Pancreas (tissue), 10 donors: Measurements from ENCODE around the gene NOS3. TPM values are rescaled to one million over a fixed set of nuclear protein-coding genes. Genes with fewer than 3 reads are reported as not detected.

Experiments
- ATAC-seq, 4 donors: fragments of 200-7000 bp; cut with Tn5 transposase; one replicate each; pipeline versions ENCODE4 v1.8.0 to v1.9.1; 2020; ENCODE audit warnings: mild to moderate bottlenecking in 4 of 4, moderate library complexity in 4 of 4
- DNase-seq, 6 donors: peaks; one replicate each; pipeline ENCODE4 v3.0.0-alpha.2; 2020
- FAIRE-seq: peaks from 2 replicates; lab custom pipeline; 2012; peaks lifted over from hg19 to GRCh38; lab: Jason Lieb, UNC
- H3K27ac ChIP-seq, 4 donors: fragments of 200-600 bp; sonication (generic); 1 replicate in 3 of 4; 2 replicates in 1 of 4; pipeline versions ENCODE4 v1.5.0 to v1.8.0; 2020
- H3K27me3 ChIP-seq, 4 donors: fragments of 200-600 bp; one replicate each; pipeline ENCODE4 v1.8.0; 2021
- H3K36me3 ChIP-seq, 3 donors: fragments of 200-600 bp; sonication (generic) in 1 of 3; one replicate each; pipeline versions ENCODE4 v1.5.0 to v1.8.0; 2020 to 2021
- H3K4me1 ChIP-seq, 3 donors: fragments of 200-600 bp; one replicate each; pipeline ENCODE4 v1.8.0; 2021
- H3K4me3 ChIP-seq, 4 donors: fragments of 200-600 bp; sonication (generic) in 2 of 4; one replicate each; pipeline versions ENCODE4 v1.5.0 to v1.8.0; 2020 to 2021
- H3K9me3 ChIP-seq, 4 donors: fragments of 200-600 bp; one replicate each; pipeline ENCODE4 v1.8.0; 2021
- WGBS, 2 donors: extraction: QIAGEN DNeasy Blood & Tissue Kit; methylation state at CpG; one replicate each; pipeline ENCODE4 v1.1.7; 2013; 5-methylcytosine and 5-hydroxymethylcytosine counted together
- intact Hi-C, 3 donors: fragments of 100-400 bp; cut with DNase I; formaldehyde crosslinking; loops; one replicate each; pipeline versions ENCODE4 v1.11.1 to v1.14.2; 2022
- polyA plus RNA-seq, 2 donors: library from polyadenylated mRNA; stranded (reverse); fragments of 200-250 nt; gene quantifications; one replicate each; pipeline ENCODE4 v1.2.3, GENCODE V29; 2013
- total RNA-seq, 6 donors: library from RNA; stranded (reverse); fragmentation: NEBNext Ultra II Directional in 4 of 6; extraction: Animal tissue kit (Norgen Biotek cat#: 25700) in 4 of 6; gene quantifications; one replicate each; pipeline versions ENCODE4 v1.2.1 to v1.2.4, GENCODE V29; 2021 to 2023
- TF ChIP-seq, protein P1 (sequence below), 4 donors: fragments of 200-600 bp; sonication (generic) in 3 of 4; IDR thresholded peaks; one replicate each; pipeline versions ENCODE4 v1.5.0 to v1.8.0; 2021; ENCODE audit warnings: antibody characterized with exemption in 4 of 4
- donor health status: healthy with polysubstance abuse.
- donor health status: DM: no; HTN: no; CAD: no; lungs with moderate emphysema.
- donor health status: DM: no; HTN: no; CAD: no.
- donor health status: control.
- donor health status: control.
- donor health status: Bipolar disorder and iron deficiency.
- donor health status: DM: yes; HTN: yes; CAD: no.
- donor health status: DM: no; HTN: no; CAD: no.
- donor health status: DM: no; HTN: no; CAD: no.
- donor health status: DM: yes; HTN: yes; CAD: no.

Gene NOS3
- total and polyA plus RNA-seq, 8 donors = 1.0 to 12.5 (median 3.5) TPM

DNA sequence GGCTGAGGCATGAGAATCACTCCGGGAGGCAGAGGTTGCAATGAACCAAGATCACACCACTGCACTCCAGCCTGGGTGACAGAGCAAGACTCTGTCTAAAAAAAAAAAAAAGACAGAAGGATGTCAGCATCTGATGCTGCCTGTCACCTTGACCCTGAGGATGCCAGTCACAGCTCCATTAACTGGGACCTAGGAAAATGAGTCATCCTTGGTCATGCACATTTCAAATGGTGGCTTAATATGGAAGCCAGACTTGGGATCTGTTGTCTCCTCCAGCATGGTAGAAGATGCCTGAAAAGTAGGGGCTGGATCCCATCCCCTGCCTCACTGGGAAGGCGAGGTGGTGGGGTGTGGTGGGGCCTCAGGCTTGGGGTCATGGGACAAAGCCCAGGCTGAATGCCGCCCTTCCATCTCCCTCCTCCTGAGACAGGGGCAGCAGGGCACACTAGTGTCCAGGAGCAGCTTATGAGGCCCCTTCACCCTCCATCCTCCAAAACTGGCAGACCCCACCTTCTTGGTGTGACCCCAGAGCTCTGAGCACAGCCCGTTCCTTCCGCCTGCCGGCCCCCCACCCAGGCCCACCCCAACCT, 1.3 kb downstream of the NOS3 start:
- intact Hi-C loops = loop anchor here in 1 of 3 donors (10.0 kb wide), 1 partner anchor 97 kb away; no protein-coding TSS in a partner anchor
- Histone ChIP-seq H3K36me3 (no peaks in the 10 kb centered on the region), H3K27me3 (no peaks in the 10 kb centered on the region), H3K27ac (no peak overlapping the region), H3K9me3 (no peaks in the 10 kb centered on the region), H3K4me1 (no peaks in the 10 kb centered on the region), H3K4me3 (no peak overlapping the region)
- WGBS, 2 donors = 69 to 85% methylated on average over 3 to 6 of the region's 6 CpGs
- FAIRE-seq = no peak
- DNase-seq = peak in 1 of 6 donors; percentile 11
- ATAC-seq = no peak
- TF ChIP-seq, protein P1, sequence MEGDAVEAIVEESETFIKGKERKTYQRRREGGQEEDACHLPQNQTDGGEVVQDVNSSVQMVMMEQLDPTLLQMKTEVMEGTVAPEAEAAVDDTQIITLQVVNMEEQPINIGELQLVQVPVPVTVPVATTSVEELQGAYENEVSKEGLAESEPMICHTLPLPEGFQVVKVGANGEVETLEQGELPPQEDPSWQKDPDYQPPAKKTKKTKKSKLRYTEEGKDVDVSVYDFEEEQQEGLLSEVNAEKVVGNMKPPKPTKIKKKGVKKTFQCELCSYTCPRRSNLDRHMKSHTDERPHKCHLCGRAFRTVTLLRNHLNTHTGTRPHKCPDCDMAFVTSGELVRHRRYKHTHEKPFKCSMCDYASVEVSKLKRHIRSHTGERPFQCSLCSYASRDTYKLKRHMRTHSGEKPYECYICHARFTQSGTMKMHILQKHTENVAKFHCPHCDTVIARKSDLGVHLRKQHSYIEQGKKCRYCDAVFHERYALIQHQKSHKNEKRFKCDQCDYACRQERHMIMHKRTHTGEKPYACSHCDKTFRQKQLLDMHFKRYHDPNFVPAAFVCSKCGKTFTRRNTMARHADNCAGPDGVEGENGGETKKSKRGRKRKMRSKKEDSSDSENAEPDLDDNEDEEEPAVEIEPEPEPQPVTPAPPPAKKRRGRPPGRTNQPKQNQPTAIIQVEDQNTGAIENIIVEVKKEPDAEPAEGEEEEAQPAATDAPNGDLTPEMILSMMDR (IDR thresholded peaks at IDR 0.05) = no peak

DNA sequence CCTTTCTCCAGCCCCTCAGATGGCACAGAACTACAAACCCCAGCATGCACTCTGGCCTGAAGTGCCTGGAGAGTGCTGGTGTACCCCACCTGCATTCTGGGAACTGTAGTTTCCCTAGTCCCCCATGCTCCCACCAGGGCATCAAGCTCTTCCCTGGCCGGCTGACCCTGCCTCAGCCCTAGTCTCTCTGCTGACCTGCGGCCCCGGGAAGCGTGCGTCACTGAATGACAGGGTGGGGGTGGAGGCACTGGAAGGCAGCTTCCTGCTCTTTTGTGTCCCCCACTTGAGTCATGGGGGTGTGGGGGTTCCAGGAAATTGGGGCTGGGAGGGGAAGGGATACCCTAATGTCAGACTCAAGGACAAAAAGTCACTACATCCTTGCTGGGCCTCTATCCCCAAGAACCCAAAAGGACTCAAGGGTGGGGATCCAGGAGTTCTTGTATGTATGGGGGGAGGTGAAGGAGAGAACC, 2.1 kb downstream of the NOS3 start:
- TF ChIP-seq, protein P1 (IDR thresholded peaks at IDR 0.05) = no peak
- DNase-seq = peak in 1 of 6 donors; percentile 36
- intact Hi-C loops = loop anchor here in 1 of 3 donors (10.0 kb wide), 1 partner anchor 98 kb away; no protein-coding TSS in a partner anchor
- WGBS, 2 donors = 46 to 53% methylated on average over 5 of the region's 5 CpGs
- H3K36me3 ChIP-seq = no peaks in the 10 kb centered on the region
- no peak overlapping the region for H3K27ac ChIP-seq
- no peaks in the 10 kb centered on the region for H3K4me1 ChIP-seq
- no peaks in the 10 kb centered on the region for H3K27me3 ChIP-seq
- no peak overlapping the region for H3K4me3 ChIP-seq
- no peak for FAIRE-seq
- H3K9me3 ChIP-seq = no peaks in the 10 kb centered on the region
- peak in 3 of 4 donors; percentile 31 to 71 (median 63) for ATAC-seq

DNA sequence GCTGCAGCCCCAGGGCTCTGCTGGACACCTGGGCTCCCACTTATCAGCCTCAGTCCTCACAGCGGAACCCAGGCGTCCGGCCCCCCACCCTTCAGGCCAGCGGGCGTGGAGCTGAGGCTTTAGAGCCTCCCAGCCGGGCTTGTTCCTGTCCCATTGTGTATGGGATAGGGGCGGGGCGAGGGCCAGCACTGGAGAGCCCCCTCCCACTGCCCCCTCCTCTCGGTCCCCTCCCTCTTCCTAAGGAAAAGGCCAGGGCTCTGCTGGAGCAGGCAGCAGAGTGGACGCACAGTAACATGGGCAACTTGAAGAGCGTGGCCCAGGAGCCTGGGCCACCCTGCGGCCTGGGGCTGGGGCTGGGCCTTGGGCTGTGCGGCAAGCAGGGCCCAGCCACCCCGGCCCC, 2.7 kb downstream of the NOS3 start:
- no peak overlapping the region for H3K27ac ChIP-seq
- H3K9me3 ChIP-seq = no peaks in the 10 kb centered on the region
- no peaks in the 10 kb centered on the region for H3K27me3 ChIP-seq
- H3K4me3 ChIP-seq = peak overlapping the region in 1 of 4 donors; percentile 18
- no peaks in the 10 kb centered on the region for H3K4me1 ChIP-seq
- FAIRE-seq = no peak
- WGBS, 2 donors = 82 to 84% methylated on average over 13 to 14 of the region's 14 CpGs
- ATAC-seq = peak in 1 of 4 donors; percentile 9
- no peaks in the 10 kb centered on the region for H3K36me3 ChIP-seq
- intact Hi-C loops = loop anchor here in 1 of 3 donors (10.0 kb wide), 1 partner anchor 99 kb away; no protein-coding TSS in a partner anchor
- peak in 1 of 6 donors; percentile 63 for DNase-seq
- TF ChIP-seq, protein P1 (IDR thresholded peaks at IDR 0.05) = no peak

DNA sequence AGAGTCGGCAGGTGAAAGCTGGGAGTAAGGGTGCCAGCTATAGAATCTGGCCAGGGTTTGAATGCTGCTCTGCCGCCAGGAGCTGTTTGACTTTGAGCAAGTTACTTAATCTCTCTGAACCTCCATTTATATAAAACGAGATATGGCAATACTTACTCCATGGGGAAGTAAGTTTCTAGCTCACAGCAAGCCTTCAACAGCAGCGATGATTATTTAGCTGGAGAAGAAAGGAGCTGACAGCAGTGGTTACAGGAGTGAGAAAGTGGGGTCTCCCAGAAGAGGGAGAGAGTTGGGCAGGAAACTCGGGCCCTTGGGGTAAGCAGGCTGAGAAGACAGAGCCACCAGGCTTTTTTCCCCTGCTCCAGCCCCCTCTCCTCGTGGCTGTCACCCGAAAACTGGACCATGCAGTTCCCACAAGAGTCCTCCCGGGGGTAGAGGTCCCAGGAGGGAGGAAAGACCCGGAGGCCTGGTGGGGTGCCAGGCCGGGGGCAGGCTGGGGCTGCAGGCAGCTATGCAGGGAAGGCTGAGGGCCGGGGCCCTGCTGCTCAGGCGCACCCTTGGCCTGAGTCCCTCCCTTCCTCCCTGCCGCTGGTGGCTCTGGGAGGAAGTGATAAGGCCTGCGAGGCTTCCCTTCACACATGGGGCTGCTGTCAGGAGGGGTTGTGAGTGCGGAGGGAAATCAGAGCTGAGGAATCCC, 3.5 kb downstream of the NOS3 start:
- no peak overlapping the region for H3K27ac ChIP-seq
- peak in 2 of 4 donors; percentile 45 to 49 for ATAC-seq
- TF ChIP-seq, protein P1 (IDR thresholded peaks at IDR 0.05) = no peak

More for the DNA sequence above, 3.5 kb downstream of the NOS3 start:
- H3K4me3 ChIP-seq = peak overlapping the region in 1 of 4 donors; percentile 18
- H3K36me3 ChIP-seq = no peaks in the 10 kb centered on the region
- no peaks in the 10 kb centered on the region for H3K9me3 ChIP-seq
- no peak for FAIRE-seq
- DNase-seq = no peak
- intact Hi-C loops = loop anchor here in 1 of 3 donors (10.0 kb wide), 1 partner anchor 99 kb away; no protein-coding TSS in a partner anchor
- H3K4me1 ChIP-seq = no peaks in the 10 kb centered on the region
- WGBS, 2 donors = 52 to 69% methylated on average over 12 to 15 of the region's 15 CpGs
- H3K27me3 ChIP-seq = no peaks in the 10 kb centered on the region
